Skeletal muscle tissue (tissue), 4 donors: ENCODE measurements around the gene GRP. TPM values are rescaled to one million over a fixed set of nuclear protein-coding genes. Genes with fewer than 3 reads are reported as not detected.

Experiments used
- H3K27ac ChIP-seq: one replicate; pipeline ENCODE4 v1.7.0; 2013; ENCODE audit warnings: mild to moderate bottlenecking, low read depth, low read length, inconsistent platforms
- H3K27me3 ChIP-seq, 3 donors: one replicate each; pipeline ENCODE4 v1.7.0; 2013; ENCODE audit warnings: low read length in 3 of 3; ENCODE audit not compliant: control insufficient read depth in 3 of 3, insufficient read depth in 3 of 3
- H3K36me3 ChIP-seq, 3 donors: one replicate each; pipeline ENCODE4 v1.7.0; 2013; ENCODE audit warnings: low read length in 3 of 3; ENCODE audit not compliant: control insufficient read depth in 3 of 3, insufficient read depth in 3 of 3
- H3K4me1 ChIP-seq, 3 donors: one replicate each; pipeline ENCODE4 v1.7.0; 2013; ENCODE audit warnings: low read length in 3 of 3, mild to moderate bottlenecking in 3 of 3; ENCODE audit not compliant: control insufficient read depth in 3 of 3, insufficient read depth in 3 of 3
- H3K4me3 ChIP-seq, 3 donors: one replicate each; pipeline ENCODE4 v1.7.0; 2013; ENCODE audit warnings: low read length in 3 of 3
- H3K9ac ChIP-seq, 3 donors: one replicate each; pipeline ENCODE4 v1.7.0; 2013; ENCODE audit warnings: low read length in 3 of 3, mild to moderate bottlenecking in 3 of 3, moderate library complexity in 2 of 3, low read depth in 1 of 3
- H3K9me3 ChIP-seq, 3 donors: one replicate each; pipeline ENCODE4 v1.7.0; 2013; ENCODE audit warnings: low read length in 3 of 3; ENCODE audit not compliant: control insufficient read depth in 3 of 3
- total RNA-seq: library from RNA; depleted of rRNA; stranded (reverse); fragments of >200 nt; gene quantifications from one replicate; pipeline ENCODE4 v1.2.3, GENCODE V29; 2014
- donor health status: Osteomylitis.

Gene GRP
- total RNA-seq, 1 donor from 2014 or later = not detected

GRCh38 chr18:59265974-59266369 is 46.0 kb downstream of the GRP start:
- Histone ChIP-seq H3K27ac (no peak overlapping the region), H3K4me3 (no peak overlapping the region), H3K9me3 (no peaks in the 10 kb centered on the region), H3K27me3 (peaks cover 76 to 81% (median 77%) of the 10 kb centered on the region in 3 donors), H3K4me1 (peaks cover 4 to 14% (median 9%) of the 10 kb centered on the region in 3 donors), H3K36me3 (no peaks in the 10 kb centered on the region), H3K9ac (no peak overlapping the region)

DNA sequence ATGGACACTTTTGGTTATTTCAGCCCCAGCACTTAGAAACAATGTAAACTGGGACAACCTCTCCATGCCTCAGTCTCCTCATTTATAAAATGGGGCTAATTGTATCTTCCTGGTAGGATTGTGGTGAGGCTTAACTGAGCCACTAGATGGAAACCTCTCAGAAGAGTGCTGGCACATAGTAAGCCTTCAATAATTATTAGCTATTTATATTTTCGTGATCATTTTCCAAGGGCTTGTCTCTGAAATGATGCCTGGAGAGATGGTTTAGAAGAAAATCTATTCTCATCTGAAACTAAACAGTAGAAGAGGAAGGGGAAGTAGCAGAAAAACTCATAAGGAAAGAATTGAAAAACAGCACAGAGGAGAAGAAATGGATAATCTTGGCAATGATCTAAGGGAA is 46.5 kb downstream of the GRP start:
- H3K9ac ChIP-seq = no peak overlapping the region
- H3K27me3 ChIP-seq = peaks cover 81 to 85% (median 82%) of the 10 kb centered on the region in 3 donors
- H3K27ac ChIP-seq = no peak overlapping the region

DNA sequence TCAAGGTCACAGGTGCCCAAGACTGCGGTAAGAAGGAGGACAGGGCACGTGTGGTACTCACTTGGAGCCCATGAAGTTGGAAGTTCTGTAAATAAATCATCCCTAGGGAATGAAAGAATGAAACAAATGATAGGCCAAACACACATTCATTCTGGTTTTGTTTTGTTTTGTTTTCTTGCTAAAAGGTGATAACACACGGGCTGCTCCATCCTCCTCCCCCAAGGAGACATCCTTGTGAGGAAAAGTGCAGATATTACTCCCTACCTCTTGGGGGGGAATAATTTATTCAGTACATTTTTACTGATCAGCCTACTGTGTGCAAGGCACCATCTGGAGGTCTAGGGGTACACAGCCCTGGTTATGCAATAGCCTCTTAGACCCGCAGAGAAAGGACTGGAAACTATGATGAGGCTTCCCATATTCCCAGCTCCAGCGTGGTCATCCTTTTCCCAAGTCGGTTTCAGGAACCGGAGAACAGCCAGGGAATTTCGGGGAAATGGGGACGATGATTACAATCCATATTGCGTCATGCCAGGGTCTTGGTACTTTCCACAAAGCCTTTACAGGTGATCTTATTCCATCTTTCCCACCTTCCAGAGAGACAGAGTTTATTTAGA is 47.0 kb downstream of the GRP start:
- Histone ChIP-seq H3K36me3 (no peaks in the 10 kb centered on the region), H3K4me1 (peaks cover 4 to 14% (median 9%) of the 10 kb centered on the region in 3 donors), H3K9me3 (no peaks in the 10 kb centered on the region), H3K27ac (no peak overlapping the region), H3K27me3 (peaks cover 86 to 90% (median 87%) of the 10 kb centered on the region in 3 donors), H3K9ac (no peak overlapping the region), H3K4me3 (no peak overlapping the region)

More for the DNA sequence above, 46.5 kb downstream of the GRP start:
- no peaks in the 10 kb centered on the region for H3K36me3 ChIP-seq
- no peaks in the 10 kb centered on the region for H3K9me3 ChIP-seq
- H3K4me3 ChIP-seq = no peak overlapping the region
- H3K4me1 ChIP-seq = peaks cover 4 to 14% (median 9%) of the 10 kb centered on the region in 3 donors

- Histone ChIP-seq H3K4me1 (peaks cover 4 to 14% (median 11%) of the 10 kb centered on the region in 3 donors), H3K27ac (no peak overlapping the region), H3K9me3 (no peaks in the 10 kb centered on the region), H3K9ac (no peak overlapping the region), H3K27me3 (peaks cover 92 to 95% (median 93%) of the 10 kb centered on the region in 3 donors), H3K4me3 (no peak overlapping the region), H3K36me3 (no peaks in the 10 kb centered on the region)
Observed at GRCh38 chr18:59267503-59268126, 47.7 kb downstream of the GRP start.

DNA sequence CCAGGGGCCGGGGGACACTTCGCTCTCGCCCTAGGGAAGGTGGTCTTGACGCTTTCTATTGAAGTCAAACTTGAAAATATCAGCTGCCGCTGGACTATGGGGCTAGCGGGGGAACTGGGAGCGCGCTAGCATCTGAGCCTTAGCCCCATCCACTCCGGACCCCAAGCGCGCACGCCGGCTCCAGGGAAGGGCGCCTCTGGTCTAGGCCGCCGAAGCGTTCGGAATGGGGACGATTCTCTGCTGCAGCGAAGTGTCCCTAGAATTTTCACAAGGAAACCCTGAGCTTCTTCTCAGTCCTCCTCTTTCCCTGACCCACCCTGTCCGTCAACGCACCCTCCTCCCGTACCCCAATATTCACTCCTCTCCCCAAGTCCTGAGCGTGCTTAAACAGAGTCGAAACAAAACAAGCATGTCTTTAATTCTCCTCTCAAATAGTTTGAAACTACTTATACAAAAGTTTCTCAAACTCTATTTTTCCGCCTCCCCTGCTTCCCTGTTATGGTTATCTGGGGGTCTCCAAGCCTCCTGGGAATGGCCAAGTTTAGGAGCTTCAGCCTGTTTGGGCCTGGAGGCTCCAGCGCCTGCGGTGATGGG is 48.3 kb downstream of the GRP start:
- Histone ChIP-seq H3K4me1 (peaks cover 8 to 14% (median 14%) of the 10 kb centered on the region in 3 donors), H3K27me3 (peaks cover 92 to 95% (median 93%) of the 10 kb centered on the region in 3 donors), H3K27ac (no peak overlapping the region), H3K4me3 (no peak overlapping the region), H3K9me3 (no peaks in the 10 kb centered on the region), H3K9ac (no peak overlapping the region), H3K36me3 (no peaks in the 10 kb centered on the region)

DNA sequence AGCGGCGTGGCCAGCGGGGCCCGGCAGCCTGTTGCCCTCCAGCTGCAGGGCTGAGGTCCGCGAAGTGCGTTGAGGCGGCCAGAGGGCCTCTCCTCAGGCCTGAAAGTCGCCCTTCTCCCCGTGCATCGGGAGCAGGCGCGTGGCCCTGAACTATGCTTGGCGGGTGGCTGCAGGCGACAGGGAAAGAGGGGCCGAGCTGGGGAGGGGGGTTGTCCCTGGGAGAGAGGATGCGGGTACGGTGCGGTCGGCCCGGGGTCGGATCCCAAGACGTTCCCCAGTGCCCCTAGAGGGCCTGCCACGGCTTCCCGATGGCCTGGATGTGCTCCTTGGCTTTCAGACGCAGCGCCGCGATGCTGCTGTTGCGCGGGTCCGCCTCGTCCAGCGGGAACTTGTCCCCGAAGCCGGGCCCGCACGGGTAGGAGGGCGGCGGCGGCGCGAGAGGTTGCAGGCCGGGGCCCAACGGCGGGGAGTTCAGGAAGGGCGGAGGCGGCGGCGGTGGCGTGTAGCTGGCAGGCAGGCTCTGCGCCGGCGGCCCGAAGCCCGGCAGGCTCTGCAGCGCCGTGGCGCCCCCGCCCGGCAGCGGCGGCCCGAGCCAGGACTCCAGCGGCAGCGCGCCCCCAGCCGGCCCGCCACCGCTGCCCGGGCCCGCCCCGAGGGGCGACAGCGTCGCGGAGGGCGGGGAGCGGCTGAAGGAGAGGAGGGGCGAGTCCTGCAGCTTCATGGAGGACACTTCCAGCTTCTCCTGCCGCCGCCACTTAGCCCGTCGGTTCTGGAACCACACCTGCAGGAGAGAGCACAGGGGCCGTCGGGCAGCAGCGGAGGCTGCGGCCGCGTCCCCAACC is 49.0 kb downstream of the GRP start:
- peaks cover 92 to 95% (median 92%) of the 10 kb centered on the region in 3 donors for H3K27me3 ChIP-seq
- no peak overlapping the region for H3K27ac ChIP-seq
- no peaks in the 10 kb centered on the region for H3K36me3 ChIP-seq
- H3K9me3 ChIP-seq = no peaks in the 10 kb centered on the region
- no peak overlapping the region for H3K9ac ChIP-seq
- H3K4me1 ChIP-seq = peaks cover 13 to 17% (median 14%) of the 10 kb centered on the region in 3 donors
- H3K4me3 ChIP-seq = no peak overlapping the region

- Histone ChIP-seq H3K27ac (no peak overlapping the region), H3K4me3 (no peak overlapping the region), H3K27me3 (peaks cover 92 to 95% (median 93%) of the 10 kb centered on the region in 3 donors), H3K4me1 (peaks cover 14 to 17% (median 14%) of the 10 kb centered on the region in 3 donors), H3K9me3 (no peaks in the 10 kb centered on the region), H3K36me3 (no peaks in the 10 kb centered on the region), H3K9ac (no peak overlapping the region)
Observed at GRCh38 chr18:59269563-59270119, 49.7 kb downstream of the GRP start.

DNA sequence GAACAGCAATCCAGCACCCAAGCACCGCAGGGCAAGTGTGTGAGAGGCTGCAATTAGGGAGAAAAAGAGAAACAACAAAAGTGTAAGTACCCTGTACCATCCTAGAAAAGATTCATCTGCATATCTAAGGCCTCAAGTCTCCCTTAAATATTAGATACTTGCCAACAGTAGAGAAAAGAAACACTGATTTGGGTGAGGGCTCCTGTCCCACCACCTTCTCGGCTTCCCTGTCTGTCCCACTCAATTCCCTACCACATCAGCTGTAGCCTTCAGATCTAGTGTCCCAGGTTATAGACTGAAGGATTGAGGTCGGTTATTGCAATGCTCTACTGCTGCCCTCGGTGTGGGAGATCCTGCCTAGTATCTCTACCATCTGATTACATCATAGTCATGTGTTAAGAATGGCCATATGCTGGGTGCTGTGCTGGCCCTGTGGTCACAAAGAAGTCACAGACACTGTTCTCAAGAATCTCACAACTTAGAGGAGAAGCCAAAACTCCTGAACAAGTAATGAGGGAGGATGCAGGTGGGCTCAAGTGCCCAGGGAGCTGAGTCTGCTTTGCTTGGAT is 50.8 kb downstream of the GRP start:
- H3K27me3 ChIP-seq = peaks cover 92 to 97% (median 96%) of the 10 kb centered on the region in 3 donors
- no peak overlapping the region for H3K9ac ChIP-seq
- H3K27ac ChIP-seq = no peak overlapping the region

DNA sequence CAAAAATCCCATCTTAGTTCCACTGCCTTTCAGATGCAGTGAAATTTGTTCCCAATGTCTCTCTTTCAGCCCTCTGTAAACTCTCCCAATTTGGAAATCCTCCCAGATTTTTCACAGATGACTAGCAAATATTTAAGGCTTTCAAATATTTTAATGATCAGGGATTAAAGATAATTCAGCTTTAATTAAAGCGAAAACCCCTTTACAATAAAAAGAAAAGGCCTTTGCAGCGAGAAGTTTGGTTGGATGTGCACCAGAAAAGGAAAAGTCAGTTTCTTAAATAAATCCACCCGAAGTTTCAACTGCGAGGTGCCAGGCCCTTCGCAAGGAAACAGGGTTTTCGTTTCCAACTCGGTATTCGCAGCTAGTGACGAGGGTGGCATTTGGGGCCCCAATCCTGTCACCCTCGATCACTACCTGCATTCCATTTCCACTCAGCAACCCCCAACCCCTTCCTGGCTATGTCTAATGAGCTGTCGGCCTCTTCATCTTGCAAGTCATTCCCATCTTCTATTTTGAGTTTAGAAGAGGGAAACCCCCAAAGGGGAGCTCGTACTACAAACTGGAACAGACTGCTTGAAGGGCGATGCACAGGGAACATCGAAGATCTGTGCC is 51.8 kb downstream of the GRP start:
- Histone ChIP-seq H3K27me3 (peaks cover 92 to 97% (median 96%) of the 10 kb centered on the region in 3 donors), H3K36me3 (no peaks in the 10 kb centered on the region), H3K9me3 (no peaks in the 10 kb centered on the region), H3K4me1 (peaks cover 14 to 17% (median 14%) of the 10 kb centered on the region in 3 donors), H3K27ac (no peak overlapping the region), H3K4me3 (no peak overlapping the region), H3K9ac (no peak overlapping the region)

More for the DNA sequence above, 50.8 kb downstream of the GRP start:
- H3K36me3 ChIP-seq = no peaks in the 10 kb centered on the region
- no peak overlapping the region for H3K4me3 ChIP-seq
- peaks cover 14 to 17% (median 14%) of the 10 kb centered on the region in 3 donors for H3K4me1 ChIP-seq
- H3K9me3 ChIP-seq = no peaks in the 10 kb centered on the region
